H1 (cell line): Measurements from ENCODE around the gene SRMS. TPM values are rescaled to one million over a fixed set of nuclear protein-coding genes. Genes with fewer than 3 reads are reported as not detected.

Source experiments
- CTCF ChIA-PET: fragments of 300-600 bp; sonication (Branson Sonifier 250); formaldehyde crosslinking; loops from one replicate; lab custom pipeline; 2021; ENCODE audit not compliant: partially characterized antibody; lab: Charles Lee
- POLR2A ChIA-PET: fragments of 300-600 bp; sonication (Branson Sonifier 250); formaldehyde crosslinking; loops from one replicate; lab custom pipeline; 2021; ENCODE audit warnings: inconsistent platforms; ENCODE audit not compliant: partially characterized antibody; lab: Charles Lee
- DNase-seq, 2 experiments: peaks; one replicate each; pipeline versions ENCODE4 v3.0.0 to v3.0.0-alpha.2; 2010 to 2022; ENCODE audit warnings: low spot score in 2 of 2, low read depth in 1 of 2, mixed read lengths in 1 of 2
- FAIRE-seq: peaks from 2 replicates; lab custom pipeline; 2011; peaks lifted over from hg19 to GRCh38; lab: Jason Lieb, UNC
- H2AFZ ChIP-seq: 2 replicates; pipeline ENCODE4 v1.8.1; 2012; ENCODE audit warnings: low read length, inconsistent platforms
- H2AK5ac ChIP-seq: 2 replicates; pipeline ENCODE4 v1.6.1; 2013; ENCODE audit warnings: low read depth, low read length
- H2BK120ac ChIP-seq: replicated peaks from 2 replicates; pipeline ENCODE3; 2013; ENCODE audit warnings: low read depth, low read length, inconsistent platforms
- H2BK12ac ChIP-seq: 2 replicates; pipeline ENCODE4 v1.6.1; 2013; ENCODE audit warnings: low read depth, low read length
- H2BK15ac ChIP-seq: 2 replicates; pipeline ENCODE4 v1.6.1; 2013; ENCODE audit warnings: low read length
- H2BK20ac ChIP-seq: 2 replicates; pipeline ENCODE4 v1.6.1; 2013; ENCODE audit warnings: low read length
- H2BK5ac ChIP-seq: 2 replicates; pipeline ENCODE4 v1.6.1; 2013; ENCODE audit warnings: low read depth, low read length
- H3K14ac ChIP-seq: 2 replicates; pipeline ENCODE4 v1.6.1; 2013; ENCODE audit warnings: inconsistent platforms; ENCODE audit not compliant: insufficient read length
- H3K18ac ChIP-seq: 2 replicates; pipeline ENCODE4 v1.6.1; 2013; ENCODE audit warnings: low read length; ENCODE audit errors: extremely low read depth
- H3K23ac ChIP-seq: 2 replicates; pipeline ENCODE4 v1.6.1; 2013; ENCODE audit warnings: inconsistent platforms; ENCODE audit not compliant: insufficient read length
- H3K23me2 ChIP-seq: 2 replicates; pipeline ENCODE4 v1.6.1; 2013; ENCODE audit warnings: low read depth, low read length
- H3K27ac ChIP-seq: 2 replicates; pipeline ENCODE4 v1.6.1; 2011; ENCODE audit warnings: low read depth, low read length, inconsistent platforms
- H3K27me3 ChIP-seq, 4 experiments: replicated peaks in 1 of 4; 1 replicate in 1 of 4; 2 replicates in 3 of 4; pipeline versions ENCODE4 v1.6.1 to v1.8.1; 2011 to 2013; ENCODE audit warnings: low read length in 3 of 4, mild to moderate bottlenecking in 3 of 4, inconsistent platforms in 2 of 4, mixed read lengths in 2 of 4, moderate library complexity in 1 of 4; ENCODE audit not compliant: control insufficient read depth in 3 of 4, insufficient read depth in 3 of 4; ENCODE audit errors: extremely low read depth in 1 of 4
- H3K36me3 ChIP-seq, 4 experiments: 2 replicates each; pipeline versions ENCODE4 v1.6.1 to v1.8.1; 2011 to 2013; ENCODE audit warnings: mild to moderate bottlenecking in 4 of 4, low read length in 3 of 4, moderate library complexity in 2 of 4, control low read depth in 1 of 4, inconsistent platforms in 1 of 4; ENCODE audit not compliant: insufficient read depth in 4 of 4, control insufficient read depth in 2 of 4
- H3K4ac ChIP-seq: replicated peaks from 2 replicates; pipeline ENCODE3; 2013; ENCODE audit warnings: low read length, low read depth, mixed read lengths, inconsistent platforms; ENCODE audit not compliant: insufficient read length
- H3K4me1 ChIP-seq, 4 experiments: replicated peaks in 1 of 4; 1 replicate in 1 of 4; 2 replicates in 3 of 4; pipeline versions ENCODE4 v1.6.1 to v1.8.1; 2011 to 2013; ENCODE audit warnings: low read length in 3 of 4, inconsistent platforms in 2 of 4, mixed read lengths in 1 of 4; ENCODE audit not compliant: insufficient read depth in 4 of 4, control insufficient read depth in 3 of 4
- H3K4me2 ChIP-seq, 2 experiments: 2 replicates each; pipeline versions ENCODE4 v1.6.1 to v1.8.1; 2011 to 2013; ENCODE audit warnings: low read depth in 2 of 2, low read length in 2 of 2, control low read depth in 1 of 2, inconsistent platforms in 1 of 2, mild to moderate bottlenecking in 1 of 2; ENCODE audit not compliant: insufficient read depth in 1 of 2
- H3K4me3 ChIP-seq, 4 experiments: fragments of 200-600, 300-600 bp in 1 of 4; sonication (generic), shearing (Covaris generic), sonication (Bioruptor Twin) in 1 of 4; 2 replicates each; pipeline versions ENCODE4 v1.5.1 to v1.8.1; 2011 to 2016; ENCODE audit warnings: low read length in 4 of 4, low read depth in 3 of 4, control low read depth in 2 of 4, inconsistent platforms in 2 of 4, mild to moderate bottlenecking in 2 of 4, mixed read lengths in 1 of 4, moderate library complexity in 1 of 4; ENCODE audit not compliant: insufficient read depth in 2 of 4; ENCODE audit errors: extremely low read depth in 1 of 4
- H3K56ac ChIP-seq: replicated peaks from 2 replicates; pipeline ENCODE3; 2013; ENCODE audit warnings: low read depth, mild to moderate bottlenecking, mixed read lengths, low read length, inconsistent platforms; ENCODE audit not compliant: insufficient read length
- H3K79me1 ChIP-seq: 2 replicates; pipeline ENCODE4 v1.6.1; 2013; ENCODE audit warnings: low read depth, low read length, control low read depth
- H3K79me2 ChIP-seq, 2 experiments: 2 replicates each; pipeline versions ENCODE4 v1.6.1 to v1.8.1; 2012 to 2013; ENCODE audit warnings: low read length in 2 of 2, mild to moderate bottlenecking in 2 of 2, inconsistent platforms in 1 of 2; ENCODE audit not compliant: insufficient read depth in 2 of 2, control insufficient read depth in 1 of 2
- H3K9ac ChIP-seq, 4 experiments: replicated peaks in 1 of 4; 1 replicate in 1 of 4; 2 replicates in 3 of 4; pipeline versions ENCODE4 v1.6.1 to v1.8.1; 2011 to 2013; ENCODE audit warnings: low read depth in 3 of 4, low read length in 3 of 4, control low read depth in 2 of 4, mild to moderate bottlenecking in 2 of 4, moderate library complexity in 2 of 4, inconsistent platforms in 1 of 4; ENCODE audit errors: extremely low read depth in 1 of 4
- H3K9me3 ChIP-seq, 2 experiments: 2 replicates each; pipeline versions ENCODE4 v1.6.1 to v1.8.1; 2012 to 2013; ENCODE audit warnings: mild to moderate bottlenecking in 2 of 2, moderate library complexity in 2 of 2, control low read depth in 1 of 2, inconsistent platforms in 1 of 2, low read depth in 1 of 2, low read length in 1 of 2, mixed read lengths in 1 of 2; ENCODE audit not compliant: insufficient read depth in 2 of 2
- H4K20me1 ChIP-seq, 2 experiments: replicated peaks in 1 of 2; 2 replicates each; pipeline versions ENCODE3 to v1.8.1; 2011 to 2013; ENCODE audit warnings: inconsistent platforms in 2 of 2, low read length in 2 of 2, mild to moderate bottlenecking in 1 of 2; ENCODE audit not compliant: insufficient read depth in 2 of 2, control insufficient read depth in 1 of 2
- H4K5ac ChIP-seq: 2 replicates; pipeline ENCODE4 v1.6.1; 2013; ENCODE audit warnings: low read length, low read depth, mixed read lengths, inconsistent platforms; ENCODE audit not compliant: insufficient read length
- H4K8ac ChIP-seq: 2 replicates; pipeline ENCODE4 v1.8.0; 2013; ENCODE audit warnings: mild to moderate bottlenecking, moderate library complexity, low read length, inconsistent platforms; ENCODE audit not compliant: insufficient read depth; ENCODE audit errors: extremely low read depth
- H4K91ac ChIP-seq: replicated peaks from 2 replicates; pipeline ENCODE3; 2013; ENCODE audit warnings: low read length, mixed read lengths, inconsistent platforms; ENCODE audit not compliant: insufficient read length
- CBX5 ChIP-seq: fragments of 300-800, 300-1000 bp; sonication (generic); IDR thresholded peaks from 2 replicates; pipeline ENCODE4 v1.7.1; 2016; ENCODE audit warnings: antibody characterized with exemption, low read length, low read depth
- CBX8 ChIP-seq: fragments of 300-800, 300-1000 bp; sonication (generic); IDR thresholded peaks from 2 replicates; pipeline ENCODE4 v1.7.1; 2016; ENCODE audit warnings: low read depth, low read length, borderline replicate concordance
- CTBP2 ChIP-seq: IDR thresholded peaks from 2 replicates; pipeline ENCODE4 v1.7.0; 2011; ENCODE audit warnings: borderline replicate concordance, mild to moderate bottlenecking, moderate library complexity, mixed read lengths, low read length; ENCODE audit not compliant: insufficient read depth, insufficient read length
- EZH2 ChIP-seq: fragments of 200-600 bp; sonication (generic); IDR thresholded peaks from 2 replicates; pipeline ENCODE4 v1.7.1; 2012; ENCODE audit warnings: low read depth, mild to moderate bottlenecking, moderate library complexity, low read length, inconsistent platforms; ENCODE audit not compliant: severe bottlenecking
- JUN ChIP-seq: IDR thresholded peaks from 2 replicates; pipeline ENCODE4 v1.6.1; 2011; ENCODE audit warnings: low read depth, mild to moderate bottlenecking, improper control_type of control experiment, low read length
- KDM1A ChIP-seq: fragments of 200-600, 300-600 bp; sonication (generic); IDR thresholded peaks from 2 replicates; pipeline ENCODE4 v1.7.1; 2016; ENCODE audit warnings: mild to moderate bottlenecking, low read length, borderline replicate concordance
- RBBP5 ChIP-seq: IDR thresholded peaks from 2 replicates; pipeline ENCODE4 v1.7.1; 2012; ENCODE audit warnings: low read depth, mild to moderate bottlenecking, inconsistent platforms, low read length, moderate library complexity, borderline replicate concordance
- RFX5 ChIP-seq: IDR thresholded peaks from 2 replicates; pipeline ENCODE4 v1.6.1; 2011; ENCODE audit warnings: low read depth, low read length, improper control_type of control experiment, borderline replicate concordance
- RXRA ChIP-seq: IDR thresholded peaks from 2 replicates; pipeline ENCODE4 v1.6.1; 2011; ENCODE audit warnings: low read depth, mild to moderate bottlenecking, low read length, moderate library complexity; ENCODE audit not compliant: insufficient read depth
- SAP30 ChIP-seq: fragments of 300-600 bp; sonication (generic); IDR thresholded peaks from 2 replicates; pipeline ENCODE4 v1.7.1; 2012; ENCODE audit warnings: low read length, moderate library complexity, mild to moderate bottlenecking, inconsistent platforms; ENCODE audit not compliant: insufficient read depth, insufficient replicate concordance
- SIRT6 ChIP-seq: IDR thresholded peaks from one replicate; pipeline ENCODE4 v1.7.1; 2012; ENCODE audit warnings: low read length, inconsistent platforms
- SP4 ChIP-seq: IDR thresholded peaks from 2 replicates; pipeline ENCODE4 v1.6.1; 2012; ENCODE audit warnings: low read length, inconsistent platforms
- SUZ12 ChIP-seq: fragments of 200-600 bp; sonication (generic); IDR thresholded peaks from 2 replicates; pipeline ENCODE4 v1.6.1; 2012; ENCODE audit warnings: mild to moderate bottlenecking, inconsistent platforms, low read length, moderate library complexity, mixed read lengths
- TAF1 ChIP-seq: IDR thresholded peaks from 2 replicates; pipeline ENCODE4 v1.6.1; 2011; ENCODE audit warnings: mild to moderate bottlenecking, low read depth, low read length
- WGBS, 2 experiments: shearing (Covaris generic) in 1 of 2; methylation state at CpG; one replicate each; pipeline versions ENCODE4 v1.1.6 to v1.1.7; 2013 to 2015; ENCODE audit warnings: low lambda C conversion rate in 2 of 2, mixed read lengths in 2 of 2, inconsistent platforms in 1 of 2, low coverage in 1 of 2, missing lambda C conversion rate in 1 of 2; ENCODE audit not compliant: insufficient replicate concordance in 2 of 2, insufficient coverage in 1 of 2, insufficient read length in 1 of 2; ENCODE audit errors: extremely low coverage in 1 of 2, missing lambda C conversion rate in 1 of 2; 5-methylcytosine and 5-hydroxymethylcytosine counted together
- polyA plus RNA-seq, 7 experiments: library from polyadenylated mRNA; depleted of rRNA in 3 of 7; stranded (reverse) in 5 of 7; unstranded in 2 of 7; fragments of >200 nt in 5 of 7; fragments of 200-250 nt in 2 of 7; gene quantifications; 1 replicate in 5 of 7; 2 replicates in 1 of 7; 4 replicates in 1 of 7; pipeline versions ENCODE4 v1.2.1 to v1.2.3, GENCODE V29; 2011 to 2013; ENCODE audit warnings: missing spikeins in 2 of 7, mixed read lengths in 2 of 7
- total RNA-seq: library from RNA; stranded (reverse); fragmentation: NEBNext Ultra II Directional; extraction: Animal tissue kit (Norgen Biotek cat#: 25700); gene quantifications from 2 replicates; pipeline ENCODE4 v1.2.1, GENCODE V29; 2021
- TF ChIP-seq, protein P1 (sequence below): IDR thresholded peaks from 2 replicates; pipeline ENCODE4 v1.6.1; 2012; ENCODE audit warnings: inconsistent platforms

Gene SRMS
- total and polyA plus RNA-seq, 2 of the 8 experiments (the other 6 are each of a cell fraction or from before 2014, with no cell fraction given), result 0.39 to 0.76 TPM

DNA sequence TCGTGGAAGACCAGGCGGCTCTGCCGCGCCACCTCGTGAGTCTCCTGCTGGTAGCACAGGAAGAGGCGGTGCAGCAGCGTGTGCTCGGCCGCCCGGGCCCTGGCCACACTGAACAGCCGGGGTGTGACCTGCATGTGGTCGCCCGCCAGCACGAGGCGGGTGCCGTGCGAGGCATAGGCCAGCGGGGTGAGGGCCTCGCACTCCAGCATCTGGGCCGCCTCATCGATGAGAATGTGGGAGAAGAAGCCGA is 19.5 kb upstream of the SRMS start:
- Histone ChIP-seq H3K79me2 (no peaks in the 10 kb centered on the region), H2BK20ac (no peak overlapping the region), H3K36me3 (no peaks in the 10 kb centered on the region; a peak in 3 of 8 replicates), H2BK5ac (no peak overlapping the region), H3K9ac (no peak overlapping the region), H2AK5ac (no peak overlapping the region), H4K91ac (no peak overlapping the region), H3K4me1 (no peaks in the 10 kb centered on the region), H3K56ac (no peak overlapping the region), H4K5ac (no peak overlapping the region), H3K4me3 (no peak overlapping the region), H3K79me1 (no peaks in the 10 kb centered on the region), H4K20me1 (no peaks in the 10 kb centered on the region), H2BK12ac (no peak overlapping the region), H3K14ac (no peak overlapping the region), H3K18ac (no peak overlapping the region), H2BK15ac (no peak overlapping the region), H3K4me2 (no peak overlapping the region), H3K27me3 (no peaks in the 10 kb centered on the region), H4K8ac (no peak overlapping the region), H2BK120ac (no peak overlapping the region), H3K4ac (no peak overlapping the region)
- FAIRE-seq, result no peak
- CTCF ChIA-PET, result interaction anchor here (0.7 to 2.6 kb wide), 2 partner anchors 29 to 166 kb away, joined by 3 to 8 read pairs; no protein-coding TSS in a partner anchor
- DNase-seq, result no peak
- WGBS, 2 experiments, result 90% methylated on average over 22 of the region's 22 CpGs; no CpG with 5 or more reads in 1 of the 2 experiments
- TF ChIP-seq, protein P1, sequence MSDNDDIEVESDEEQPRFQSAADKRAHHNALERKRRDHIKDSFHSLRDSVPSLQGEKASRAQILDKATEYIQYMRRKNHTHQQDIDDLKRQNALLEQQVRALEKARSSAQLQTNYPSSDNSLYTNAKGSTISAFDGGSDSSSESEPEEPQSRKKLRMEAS, result no peak
- TF ChIP-seq SIRT6 (no peak), SUZ12 (no peak), RFX5 (no peak), RXRA (no peak), CBX8 (no peak), TAF1 (no peak), CBX5 (no peak), KDM1A (no peak), CTBP2 (no peak), SP4 (no peak), EZH2 (no peak), JUN (no peak), SAP30 (no peak), RBBP5 (no peak)
- TF ChIP-seq, all 59 proteins: peak for 0
- Histone ChIP-seq H2AFZ (no peak overlapping the region), H3K9me3 (no peaks in the 10 kb centered on the region), H3K23me2 (no peaks in the 10 kb centered on the region), H3K23ac (no peak overlapping the region), H3K27ac (no peak overlapping the region)
- POLR2A ChIA-PET, result interaction anchor here (1.1 to 1.6 kb wide), 2 partner anchors 11 to 46 kb away, joined by 3 to 5 read pairs; no protein-coding TSS in a partner anchor
